Mesothelial cell of epicardium (in vitro differentiated cells): ENCODE measurements around the gene LOXL3. TPM values are rescaled to one million over a fixed set of nuclear protein-coding genes. Genes with fewer than 3 reads are reported as not detected.
"Not testable (repeated sequence)": the region's sequence is repeated elsewhere in the genome, so short reads cannot be mapped to it uniquely, and the experiment has no call there.

Source experiments
- DNase-seq, 2 experiments: peaks; one replicate each; pipeline ENCODE4 v3.0.0; 2021; ENCODE audit warnings: low spot score in 2 of 2; ENCODE audit not compliant: unreplicated experiment in 2 of 2
- H3K27ac Mint-ChIP-seq: 2 replicates; pipeline ENCODE4 v1.8.0; 2021; ENCODE audit warnings: mixed read lengths
- H3K27me3 Mint-ChIP-seq: 2 replicates; pipeline ENCODE4 v1.8.0; 2021; ENCODE audit warnings: low read depth, mixed read lengths
- H3K36me3 Mint-ChIP-seq: 2 replicates; pipeline ENCODE4 v1.8.0; 2021; ENCODE audit warnings: mixed read lengths
- H3K4me1 Mint-ChIP-seq: 2 replicates; pipeline ENCODE4 v1.8.0; 2021; ENCODE audit warnings: mixed read lengths
- H3K4me3 Mint-ChIP-seq: 2 replicates; pipeline ENCODE4 v1.8.0; 2021; ENCODE audit warnings: mild to moderate bottlenecking, moderate library complexity, mixed read lengths
- H3K9me3 Mint-ChIP-seq: 2 replicates; pipeline ENCODE4 v1.8.0; 2021; ENCODE audit warnings: mixed read lengths
- total RNA-seq: library from RNA; stranded (reverse); gene quantifications from 3 replicates; pipeline ENCODE4 v1.2.1, GENCODE V29; 2021
- TF ChIP-seq, protein P1 (sequence below): fragments of 200-600 bp; sonication (generic); IDR thresholded peaks from one replicate; pipeline ENCODE4 v1.5.0; 2021; ENCODE audit warnings: antibody characterized with exemption; ENCODE audit not compliant: unreplicated experiment

LOXL3 gene
- total RNA-seq, 1 donor from 2014 or later: 26.7 TPM

DNA sequence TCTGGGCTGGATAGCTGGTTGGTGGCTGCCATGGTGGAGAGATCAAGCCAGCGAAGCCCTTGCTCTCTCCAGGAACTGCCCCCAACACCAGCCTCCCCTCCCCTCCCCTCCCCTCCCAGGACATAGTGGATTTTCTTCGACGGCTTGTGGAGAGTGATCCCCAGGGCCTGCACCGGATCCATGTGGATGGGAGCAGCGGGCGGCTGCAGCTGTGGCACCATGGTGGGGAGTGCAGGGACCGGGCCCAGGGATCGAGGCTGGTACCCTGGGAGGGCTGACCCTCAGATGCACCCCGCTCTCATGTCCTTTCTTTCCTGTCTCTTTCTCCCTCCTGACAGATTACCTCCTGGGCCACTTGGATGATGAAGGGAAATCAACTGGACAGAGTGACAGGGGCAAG is 63.8 kb downstream of the LOXL3 start:
- Mint-ChIP-seq H3K9me3 (no peaks in the 10 kb centered on the region), H3K4me3 (no peak overlapping the region), H3K27me3 (no peaks in the 10 kb centered on the region), H3K4me1 (no peaks in the 10 kb centered on the region), H3K36me3 (peaks cover 30% of the 10 kb centered on the region), H3K27ac (no peak overlapping the region)
- TF ChIP-seq, protein P1, sequence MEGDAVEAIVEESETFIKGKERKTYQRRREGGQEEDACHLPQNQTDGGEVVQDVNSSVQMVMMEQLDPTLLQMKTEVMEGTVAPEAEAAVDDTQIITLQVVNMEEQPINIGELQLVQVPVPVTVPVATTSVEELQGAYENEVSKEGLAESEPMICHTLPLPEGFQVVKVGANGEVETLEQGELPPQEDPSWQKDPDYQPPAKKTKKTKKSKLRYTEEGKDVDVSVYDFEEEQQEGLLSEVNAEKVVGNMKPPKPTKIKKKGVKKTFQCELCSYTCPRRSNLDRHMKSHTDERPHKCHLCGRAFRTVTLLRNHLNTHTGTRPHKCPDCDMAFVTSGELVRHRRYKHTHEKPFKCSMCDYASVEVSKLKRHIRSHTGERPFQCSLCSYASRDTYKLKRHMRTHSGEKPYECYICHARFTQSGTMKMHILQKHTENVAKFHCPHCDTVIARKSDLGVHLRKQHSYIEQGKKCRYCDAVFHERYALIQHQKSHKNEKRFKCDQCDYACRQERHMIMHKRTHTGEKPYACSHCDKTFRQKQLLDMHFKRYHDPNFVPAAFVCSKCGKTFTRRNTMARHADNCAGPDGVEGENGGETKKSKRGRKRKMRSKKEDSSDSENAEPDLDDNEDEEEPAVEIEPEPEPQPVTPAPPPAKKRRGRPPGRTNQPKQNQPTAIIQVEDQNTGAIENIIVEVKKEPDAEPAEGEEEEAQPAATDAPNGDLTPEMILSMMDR: no peak
- DNase-seq: no peak

DNA sequence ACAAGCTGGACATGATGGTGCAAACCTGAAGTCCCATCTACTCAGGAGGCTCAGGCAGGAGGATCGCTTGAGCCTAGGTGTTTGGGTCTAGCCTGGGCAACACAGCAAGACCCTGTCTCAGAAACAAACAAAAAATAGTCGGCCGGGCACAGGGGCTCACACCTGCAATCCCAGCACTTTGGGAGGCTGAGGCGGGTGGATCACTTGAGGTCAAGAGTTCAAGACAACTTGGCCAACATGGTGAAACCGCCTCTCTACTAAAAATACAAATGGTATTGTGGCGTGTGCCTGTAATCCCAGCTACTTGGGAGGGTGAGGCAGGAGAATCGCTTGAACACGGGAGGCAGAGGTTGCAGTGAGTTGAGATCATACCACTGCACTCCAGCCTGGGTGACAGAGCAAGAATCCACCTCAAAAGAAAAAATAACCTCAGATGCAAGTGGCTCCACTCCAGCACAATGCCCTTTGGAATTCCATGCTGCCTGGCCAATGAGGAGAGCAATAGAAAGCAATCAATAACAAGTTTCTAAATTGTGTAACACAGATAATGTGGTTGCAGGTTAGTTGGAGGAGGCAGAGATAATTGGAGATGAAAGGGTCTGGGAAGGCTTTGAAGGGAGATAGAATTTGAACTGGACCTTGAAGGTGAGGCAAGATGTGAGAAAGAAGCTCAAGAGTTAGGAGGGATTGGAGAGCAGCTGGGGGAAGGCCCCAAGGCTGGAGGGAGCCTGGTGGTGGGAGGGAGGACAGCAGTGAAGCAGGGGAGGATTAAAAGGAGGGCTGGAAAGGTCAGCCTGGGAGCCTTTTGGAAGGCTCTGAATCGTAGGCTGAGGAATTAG is 64.9 kb downstream of the LOXL3 start:
- no peaks in the 10 kb centered on the region for H3K27me3 Mint-ChIP-seq
- H3K27ac Mint-ChIP-seq: no peak overlapping the region
- DNase-seq: no peak
- H3K4me3 Mint-ChIP-seq: no peak overlapping the region
- peaks cover 24% of the 10 kb centered on the region for H3K36me3 Mint-ChIP-seq
- TF ChIP-seq, protein P1: no peak
- H3K9me3 Mint-ChIP-seq: no peaks in the 10 kb centered on the region
- no peaks in the 10 kb centered on the region for H3K4me1 Mint-ChIP-seq

DNA sequence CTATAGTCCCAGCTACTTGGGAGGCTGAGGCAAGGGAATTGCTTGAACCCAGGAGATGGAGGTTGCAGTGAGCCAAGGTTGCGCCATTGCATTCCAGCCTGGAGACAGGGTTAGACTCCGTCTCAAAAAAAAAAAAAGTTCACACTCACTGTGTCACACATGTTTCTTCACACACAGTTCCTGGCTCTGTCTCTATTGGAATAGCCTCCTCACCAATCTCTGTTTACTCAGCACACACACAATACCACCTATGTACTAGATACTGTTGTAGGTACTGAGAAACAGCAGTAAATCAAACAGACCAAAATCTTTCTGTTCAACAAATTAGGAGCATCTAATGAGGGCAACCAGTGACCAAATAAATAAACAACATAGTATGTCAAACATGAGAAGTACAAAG is 67.6 kb downstream of the LOXL3 start:
- Mint-ChIP-seq H3K9me3 (no peaks in the 10 kb centered on the region), H3K4me3 (no peak overlapping the region), H3K4me1 (peaks cover 12% of the 10 kb centered on the region), H3K36me3 (peaks cover 11% of the 10 kb centered on the region), H3K27me3 (no peaks in the 10 kb centered on the region), H3K27ac (no peak overlapping the region)
- no peak for DNase-seq
- TF ChIP-seq, protein P1: no peak

DNA sequence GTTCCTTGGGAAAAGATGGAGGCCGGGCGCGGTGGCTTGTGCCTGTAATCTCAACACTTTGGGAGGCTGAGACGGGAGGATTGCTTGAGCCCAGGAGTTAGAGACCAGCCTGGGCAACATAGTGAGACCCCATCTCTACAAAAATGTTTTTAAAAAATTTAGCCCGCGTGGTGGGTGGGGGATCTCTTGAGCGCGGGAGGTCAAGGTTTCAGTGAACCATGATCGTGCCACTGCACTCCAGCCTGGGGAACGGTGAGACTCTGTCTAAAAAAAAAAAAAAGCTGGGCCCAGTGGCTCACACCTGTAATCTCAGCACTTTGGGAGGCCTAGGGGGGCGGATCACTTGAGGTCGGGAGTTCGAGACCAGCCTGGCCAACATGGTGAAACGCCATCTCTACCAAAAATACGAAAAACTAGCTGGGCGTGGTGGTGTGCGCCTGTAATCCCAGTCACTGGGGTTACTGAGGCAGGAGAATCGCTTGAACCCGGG is 70.0 kb downstream of the LOXL3 start:
- Mint-ChIP-seq H3K4me1 (peaks cover 18% of the 10 kb centered on the region), H3K27ac (peak overlapping the region; percentile 99), H3K4me3 (peak overlapping the region; percentile 100)
- not testable (repeated sequence) for DNase-seq, H3K36me3 Mint-ChIP-seq, H3K9me3 Mint-ChIP-seq, H3K27me3 Mint-ChIP-seq

DNA sequence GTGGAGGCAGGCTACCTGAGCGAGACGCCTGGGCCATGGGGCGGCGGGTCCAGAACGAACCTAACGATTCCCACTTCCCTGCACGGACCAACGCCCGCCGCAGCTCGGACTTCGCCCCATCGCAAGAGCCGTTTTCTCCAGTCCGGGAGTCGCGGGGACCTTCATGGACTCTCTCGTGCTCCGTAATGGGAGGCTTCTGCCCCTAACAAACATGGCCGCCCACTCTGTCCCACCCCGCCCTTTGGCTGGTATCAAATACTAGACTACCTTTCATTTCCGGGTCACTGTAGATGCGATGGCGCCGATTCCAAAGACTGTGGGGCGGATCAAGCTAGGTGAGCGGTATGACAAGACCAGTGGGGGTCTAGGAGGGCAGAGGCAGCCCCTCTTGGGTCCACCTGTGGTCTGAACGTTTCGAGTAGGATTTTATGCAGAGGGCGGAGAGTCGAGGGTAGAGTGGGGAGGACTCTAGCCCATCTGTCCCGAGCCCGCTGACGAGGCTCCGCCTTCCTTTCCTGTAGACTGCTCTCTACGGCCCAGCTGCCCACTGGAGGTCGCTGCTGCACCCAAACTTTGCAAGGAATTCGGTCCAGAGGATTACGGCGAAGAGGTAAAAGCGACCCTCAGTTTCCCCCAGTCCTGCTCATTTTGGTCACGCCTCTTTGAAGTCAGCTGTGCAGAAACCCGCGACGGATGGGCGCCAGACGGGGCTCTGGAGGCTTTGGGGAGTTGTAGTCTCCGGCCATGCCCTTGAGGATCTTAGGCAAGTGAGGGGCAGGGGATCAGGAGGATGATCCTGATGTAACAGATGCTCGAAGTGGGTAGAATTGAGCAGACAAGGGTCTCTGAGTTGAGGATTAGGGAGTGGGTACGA is 70.7 kb downstream of the LOXL3 start, which contains the start of the genes CCDC142 and TTC31:
Gene CCDC142, minus strand, starts transcription at position 198 of the 874 bp plus-strand sequence. Its CDS starts 161 bp downstream, at position 37.
Gene TTC31, plus strand, starts transcription at position 281 of the 874 bp plus-strand sequence. Its CDS starts 15 bp downstream, at position 296.
- peak within 1 kb of the TSS; percentile 99 for H3K27ac Mint-ChIP-seq
- H3K4me3 Mint-ChIP-seq: peak within 1 kb of the TSS; percentile 100
- H3K36me3 Mint-ChIP-seq: peaks cover 4% of the 10 kb centered on the region
- peak; percentile 75 to 93 for DNase-seq
- H3K27me3 Mint-ChIP-seq: no peaks in the 10 kb centered on the region
- no peaks in the 10 kb centered on the region for H3K9me3 Mint-ChIP-seq
- peaks cover 18% of the 10 kb centered on the region for H3K4me1 Mint-ChIP-seq
- TF ChIP-seq, protein P1: peak; percentile 67

Other genes with a start within 250 kb of the LOXL3 start
- 7.5 to 9.3 TPM (median 9.2 TPM) in 3 replicates for gene SLC4A5, start 210.5 kb downstream of the LOXL3 start, total RNA-seq
- gene DCTN1, start 173.6 kb downstream of the LOXL3 start, total RNA-seq: 125 to 136 TPM (median 132 TPM) in 3 replicates
- 4.7 to 8.8 TPM (median 6.0 TPM) in 3 replicates for gene C2orf81, start 132.3 kb downstream of the LOXL3 start, total RNA-seq
- 20.2 to 25.0 TPM (median 23.7 TPM) in 3 replicates for gene WDR54, start 132.2 kb downstream of the LOXL3 start, total RNA-seq
- 85.0 to 88.9 TPM (median 86.4 TPM) in 3 replicates for gene RTKN, start 112.0 kb downstream of the LOXL3 start, total RNA-seq
- 42.9 to 48.1 TPM (median 45.3 TPM) in 3 replicates for gene INO80B, start 98.9 kb downstream of the LOXL3 start, total RNA-seq
- 111 to 113 TPM (median 111 TPM) in 3 replicates for gene WBP1, start 95.5 kb downstream of the LOXL3 start, total RNA-seq
- 61.6 to 68.7 TPM (median 62.6 TPM) in 3 replicates for gene MOGS, start 88.6 kb downstream of the LOXL3 start, total RNA-seq
- 57.6 to 69.3 TPM (median 62.5 TPM) in 3 replicates for gene MRPL53, start 81.3 kb downstream of the LOXL3 start, total RNA-seq
- gene CCDC142, start 70.9 kb downstream of the LOXL3 start, total RNA-seq: 25.5 to 29.4 TPM (median 26.2 TPM) in 3 replicates
- gene TTC31, start 70.9 kb downstream of the LOXL3 start, total RNA-seq: 26.1 to 27.3 TPM (median 26.1 TPM) in 3 replicates
- 0.86 to 1.1 TPM (median 0.89 TPM) in 3 replicates for gene LBX2, start 54.3 kb downstream of the LOXL3 start, total RNA-seq
- 17.0 to 23.0 TPM (median 20.3 TPM) in 3 replicates for gene PCGF1, start 46.2 kb downstream of the LOXL3 start, total RNA-seq
- gene TLX2, start 39.5 kb downstream of the LOXL3 start, total RNA-seq: 0.18 TPM in 1 of 3 replicates, not detected in the others
- 0.16 to 0.42 TPM (median 0.29 TPM) in 3 replicates for gene DQX1, start 27.7 kb downstream of the LOXL3 start, total RNA-seq
- gene AUP1, start 24.2 kb downstream of the LOXL3 start, total RNA-seq: 86.2 to 89.4 TPM (median 86.8 TPM) in 3 replicates
- gene HTRA2, start 24.0 kb downstream of the LOXL3 start, total RNA-seq: 25.1 to 26.1 TPM (median 25.7 TPM) in 3 replicates
- 10.7 to 11.9 TPM (median 10.8 TPM) in 3 replicates for gene DOK1, start 778 bp upstream of the LOXL3 start, total RNA-seq
- gene M1AP, start 94.4 kb upstream of the LOXL3 start, total RNA-seq: 7.4 to 7.9 TPM (median 7.7 TPM) in 3 replicates
- 17.5 to 19.8 TPM (median 18.1 TPM) in 3 replicates for gene SEMA4F, start 100.3 kb upstream of the LOXL3 start, total RNA-seq